Islet precursor cell (in vitro differentiated cells): ENCODE measurements around the gene PRKACA.
"Not testable (repeated sequence)": the region's sequence is repeated elsewhere in the genome, so short reads cannot be mapped to it uniquely, and the experiment has no call there.

Experiments used
- DNase-seq: peaks from one replicate; pipeline ENCODE4 v3.0.0-alpha.2; 2018

PRKACA gene

GRCh38 chr19:14147797-14148605, 30.4 kb upstream of the PRKACA start:
- DNase-seq = peak; percentile 83

GRCh38 chr19:14146789-14147216, 29.2 kb upstream of the PRKACA start:
- peak; percentile 77 for DNase-seq

- DNase-seq = not testable (repeated sequence)
These were observed 28.6 kb upstream of the PRKACA start for GRCh38 chr19:14146169-14146568.

- DNase-seq = no peak
These were observed 27.8 kb upstream of the PRKACA start for GRCh38 chr19:14145381-14145780.

DNA sequence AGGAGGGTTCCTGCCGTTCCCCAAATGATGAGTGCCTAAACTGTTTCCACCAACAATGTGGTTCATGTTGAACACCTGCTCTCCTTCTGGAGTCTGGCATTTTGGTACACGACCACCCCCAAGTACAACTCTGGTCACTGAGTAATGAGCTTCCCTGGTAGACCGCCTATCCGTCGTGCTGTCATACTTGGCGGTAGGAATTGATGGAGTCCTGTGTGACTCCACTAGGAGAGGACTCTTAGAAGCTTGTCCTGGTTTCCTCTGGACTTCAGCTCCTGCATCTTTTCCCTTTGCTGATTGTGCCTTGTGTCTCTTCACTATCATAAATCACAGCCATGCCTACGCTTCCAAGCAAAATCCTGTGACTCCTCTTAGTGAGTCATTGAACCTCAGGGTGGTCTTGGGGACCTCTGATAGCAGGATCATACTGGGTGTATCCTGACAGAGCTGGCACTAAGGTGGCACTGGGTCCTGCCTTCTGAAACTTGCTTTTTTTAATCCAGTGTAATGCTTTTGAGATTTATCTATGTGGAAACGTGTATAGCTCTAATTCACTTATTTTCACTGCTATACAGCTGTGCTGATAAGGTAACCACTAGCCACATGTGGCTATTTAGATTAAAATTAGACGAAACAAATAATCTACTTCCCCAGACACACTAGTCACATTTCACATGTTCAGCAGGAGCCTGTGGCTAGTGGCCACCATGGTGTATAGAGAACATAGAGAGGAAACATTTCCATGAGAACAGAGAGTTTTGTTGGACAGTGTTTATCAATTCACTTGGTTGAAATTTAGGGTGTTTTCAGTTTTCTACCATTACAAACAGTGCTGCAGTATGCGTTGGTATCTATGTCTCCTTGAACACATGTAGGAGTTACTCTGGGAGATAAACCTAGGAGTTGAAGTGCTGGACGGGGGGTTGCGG, 25.0 kb upstream of the PRKACA start:
- no peak for DNase-seq

GRCh38 chr19:14141041-14141440, 23.5 kb upstream of the PRKACA start:
- DNase-seq = no peak

DNA sequence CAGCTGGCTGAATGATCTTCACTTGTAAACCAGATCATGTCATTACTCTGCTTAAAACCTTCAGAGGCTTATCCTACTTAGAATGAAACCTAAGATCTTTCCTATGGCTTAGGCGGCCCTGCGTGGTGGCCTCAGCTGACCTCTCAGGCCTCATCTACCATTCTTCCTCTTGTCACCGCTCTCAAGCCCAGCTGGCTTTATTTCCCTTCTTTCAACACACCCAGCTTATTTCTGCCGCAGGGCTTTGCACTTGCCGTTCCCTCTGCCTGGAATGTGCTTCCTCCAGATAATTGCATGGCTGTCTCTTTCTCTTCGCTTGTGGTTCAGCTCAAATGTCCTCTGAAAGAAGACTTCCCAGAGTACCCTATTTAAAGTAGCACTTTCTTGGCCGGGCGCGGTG, 22.4 kb upstream of the PRKACA start:
- peak; percentile 83 for DNase-seq

- no peak for DNase-seq
These were observed 21.2 kb upstream of the PRKACA start for GRCh38 chr19:14138576-14139265.

- peak; percentile 100 for DNase-seq
These were observed 19.1 kb upstream of the PRKACA start, which contains the start of gene ASF1B for GRCh38 chr19:14136509-14137281. Gene ASF1B, minus strand, starts transcription at chr19:14136589. Its CDS starts 133 bp downstream, at chr19:14136456.

- DNase-seq = no peak
These were observed 18.5 kb upstream of the PRKACA start for GRCh38 chr19:14135985-14136508.

DNA sequence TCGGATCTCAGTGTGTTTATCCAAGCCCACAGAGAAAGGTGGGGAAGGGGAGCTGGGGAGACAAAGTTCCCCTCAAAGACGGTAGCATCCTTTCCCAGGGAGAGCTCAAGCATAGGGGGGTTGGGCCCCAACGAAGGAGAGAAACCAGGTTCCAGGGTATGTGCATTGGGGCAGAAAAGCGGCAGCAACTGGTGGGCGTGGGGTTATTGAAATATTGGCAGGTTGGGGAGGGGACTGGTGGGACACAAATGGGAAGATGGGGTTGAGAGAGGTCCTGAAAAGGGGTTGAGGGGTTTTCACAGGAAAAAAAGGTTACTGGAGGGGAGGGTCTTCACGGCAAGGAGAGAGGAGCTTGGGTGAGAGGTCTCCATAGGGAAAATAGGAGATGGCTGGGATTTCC, 17.8 kb upstream of the PRKACA start:
- DNase-seq = no peak

DNA sequence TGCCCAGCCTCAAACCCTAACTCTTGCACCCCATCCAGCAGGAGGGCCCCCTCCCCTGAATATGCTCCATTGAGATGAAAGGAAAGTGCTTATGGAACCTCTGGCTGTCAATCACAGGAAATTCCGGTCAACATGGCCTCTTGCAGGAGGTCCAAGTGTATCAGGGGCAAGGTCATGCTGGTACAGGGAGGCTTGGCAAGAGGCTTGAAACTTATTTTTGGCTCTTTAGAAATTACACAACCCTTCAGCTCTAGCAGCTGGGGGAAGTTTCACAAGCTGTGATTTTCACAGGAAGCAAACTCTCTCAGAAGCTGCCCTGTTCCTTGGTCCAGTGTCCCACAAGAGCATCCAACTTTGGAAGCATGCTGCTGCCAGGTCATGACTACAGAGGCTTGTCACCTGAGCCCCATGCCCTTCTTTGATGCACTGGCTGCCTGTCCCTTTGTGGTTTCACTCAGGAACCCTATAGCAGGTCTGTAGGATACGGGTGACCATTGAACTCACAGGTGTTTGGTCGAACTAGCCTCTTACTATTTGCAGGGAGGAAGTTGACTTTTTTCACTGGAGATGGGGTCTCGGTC, 10.5 kb upstream of the PRKACA start:
- no peak for DNase-seq

- DNase-seq = no peak
These were observed 9.6 kb upstream of the PRKACA start for GRCh38 chr19:14127176-14127575.

DNA sequence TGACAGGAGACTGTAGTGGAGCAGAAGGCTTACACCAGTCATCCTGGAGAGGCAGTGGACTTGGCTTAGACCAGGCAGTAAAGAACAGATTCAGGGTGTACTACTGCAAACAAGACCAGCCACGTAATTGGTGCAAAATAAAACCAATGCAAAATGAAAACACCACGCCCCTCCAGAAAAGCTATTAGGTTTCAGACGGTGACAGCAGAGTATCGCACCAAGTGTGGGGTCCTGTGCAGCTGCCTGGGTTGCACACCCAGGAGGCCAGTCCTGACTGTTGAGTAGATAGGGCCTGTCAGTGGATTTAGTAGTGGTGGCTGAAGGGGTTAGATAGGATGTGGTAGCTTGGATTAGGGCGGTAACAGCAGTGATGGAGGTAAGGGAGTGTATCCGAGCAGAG, 5.4 kb upstream of the PRKACA start:
- DNase-seq = no peak

GRCh38 chr19:14120497-14120780, 2.9 kb upstream of the PRKACA start:
- no peak for DNase-seq

DNA sequence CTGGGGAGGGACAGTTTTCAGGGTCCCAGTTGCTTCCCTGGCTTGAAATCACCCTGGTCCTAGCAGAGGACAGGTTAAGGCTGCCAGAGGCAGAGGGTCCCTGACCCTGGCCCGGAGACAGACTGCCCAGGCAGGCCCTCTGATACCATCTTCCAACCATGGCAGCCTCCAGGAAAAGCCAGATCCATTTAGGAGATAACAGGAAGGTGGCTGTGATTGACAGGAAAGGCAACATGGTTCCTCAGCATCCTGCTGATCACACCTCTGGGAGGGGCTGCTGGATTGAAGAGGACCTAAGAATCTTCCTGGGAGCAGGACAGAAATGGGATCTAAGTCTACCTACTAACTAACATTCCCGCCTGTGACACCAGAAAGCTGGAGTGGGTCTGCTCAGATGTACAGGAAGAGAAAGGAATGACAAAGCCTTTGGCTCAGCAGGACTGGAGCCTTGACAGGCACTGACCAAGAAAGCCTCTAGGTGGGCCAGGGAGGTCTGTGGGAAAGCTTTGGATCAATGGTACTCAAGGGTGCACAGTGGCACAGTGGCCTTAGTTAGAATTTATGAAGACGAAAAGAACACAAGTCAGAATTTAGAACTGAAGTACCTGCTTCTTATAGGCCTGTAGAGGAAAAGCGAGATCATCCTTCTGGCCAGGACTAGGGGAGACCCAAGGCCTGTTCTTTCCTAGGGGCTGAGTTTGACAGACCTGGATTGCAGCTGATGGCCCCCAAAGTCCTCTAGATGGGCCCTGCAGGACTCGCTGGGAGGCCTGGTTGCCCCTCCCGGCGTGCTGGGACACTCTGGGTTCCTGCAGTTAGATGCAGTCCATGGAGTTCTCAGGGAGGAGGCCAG, 2.3 kb upstream of the PRKACA start:
- no peak for DNase-seq

- DNase-seq = no peak
These were observed 1.6 kb upstream of the PRKACA start for GRCh38 chr19:14119146-14119545.

GRCh38 chr19:14118165-14119051, 846 bp upstream of the PRKACA start:
- DNase-seq = peak; percentile 55

GRCh38 chr19:14116918-14117578, 514 bp downstream of the PRKACA start:
- DNase-seq = no peak
